GM18502 (cell line): ENCODE measurements around the gene OSBP2.

Experiments
- ATAC-seq: cut with Tn5 transposase; IDR thresholded peaks from one replicate; pipeline ENCODE4 v1.9.1; 2021; ENCODE audit warnings: mild to moderate bottlenecking; ENCODE audit not compliant: unreplicated experiment, poor library complexity

Gene OSBP2

GRCh38 chr22:30875481-30876215 lies 181.0 kb downstream of the OSBP2 start:
- ATAC-seq = no peak

GRCh38 chr22:30876221-30876751 lies 181.6 kb downstream of the OSBP2 start:
- ATAC-seq = no peak

GRCh38 chr22:30876915-30877553 lies 182.4 kb downstream of the OSBP2 start:
- ATAC-seq = no peak

DNA sequence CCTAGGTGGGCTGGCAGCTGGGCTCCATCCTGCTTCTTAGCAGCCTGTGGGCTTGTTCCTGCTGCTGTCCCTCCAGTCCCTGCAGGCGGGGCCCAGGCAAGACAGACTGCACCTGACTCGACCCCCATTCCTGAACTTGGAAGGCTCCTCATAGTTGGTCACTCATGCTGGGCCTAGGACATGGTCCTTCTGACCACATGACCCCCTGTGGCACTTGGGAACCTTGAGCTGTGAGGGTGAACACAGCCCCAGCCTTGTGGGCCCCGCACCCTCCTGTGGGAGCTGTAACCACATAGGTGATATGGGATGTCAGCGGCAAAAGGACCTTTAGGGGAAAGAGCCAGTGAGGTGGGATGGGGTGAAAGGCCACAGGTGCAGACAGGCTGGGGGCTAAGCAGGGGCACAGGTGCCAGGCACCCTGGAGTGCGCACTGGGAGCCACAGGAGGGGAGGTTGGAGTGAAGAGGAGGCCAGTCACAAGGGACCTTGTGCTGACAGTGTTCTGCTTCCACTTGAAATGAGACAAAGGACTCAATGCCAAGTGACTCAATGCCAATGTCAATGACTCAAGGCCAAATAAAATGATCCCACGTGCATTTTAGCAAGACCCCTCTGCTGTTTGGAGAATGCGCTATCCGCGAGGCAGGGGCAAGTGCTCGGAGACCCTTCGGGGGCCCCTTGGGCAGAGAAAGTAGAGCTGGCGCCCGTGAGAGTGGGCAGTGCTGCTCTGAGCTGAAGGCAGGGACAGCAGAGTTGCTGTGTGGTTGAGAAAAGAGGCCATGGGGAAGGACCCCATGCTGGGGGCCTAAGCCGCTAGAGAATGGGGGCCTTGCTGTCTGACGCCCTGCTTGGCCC lies 183.2 kb downstream of the OSBP2 start:
- ATAC-seq = no peak

- ATAC-seq = no peak
These were observed 184.1 kb downstream of the OSBP2 start for GRCh38 chr22:30878516-30879414.

DNA sequence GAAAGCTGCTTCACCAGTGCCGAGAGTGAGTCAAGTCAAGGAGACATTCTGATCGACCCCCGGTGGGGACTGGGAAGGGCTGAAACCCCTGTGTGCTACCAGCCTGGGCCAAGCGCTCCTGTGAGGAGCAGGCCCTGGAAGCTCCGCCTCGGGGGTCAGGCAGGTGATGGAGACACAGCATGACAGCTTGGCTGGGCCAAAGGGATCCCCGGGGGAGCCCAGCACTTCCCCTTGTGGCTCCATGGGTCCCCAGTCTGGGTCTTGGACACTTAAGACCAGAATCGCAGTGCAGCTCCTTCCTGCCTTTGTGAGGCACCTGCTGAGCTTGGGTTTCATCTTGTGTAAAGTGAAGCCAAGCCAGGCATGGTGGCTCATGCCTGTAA lies 184.7 kb downstream of the OSBP2 start:
- ATAC-seq = no peak

DNA sequence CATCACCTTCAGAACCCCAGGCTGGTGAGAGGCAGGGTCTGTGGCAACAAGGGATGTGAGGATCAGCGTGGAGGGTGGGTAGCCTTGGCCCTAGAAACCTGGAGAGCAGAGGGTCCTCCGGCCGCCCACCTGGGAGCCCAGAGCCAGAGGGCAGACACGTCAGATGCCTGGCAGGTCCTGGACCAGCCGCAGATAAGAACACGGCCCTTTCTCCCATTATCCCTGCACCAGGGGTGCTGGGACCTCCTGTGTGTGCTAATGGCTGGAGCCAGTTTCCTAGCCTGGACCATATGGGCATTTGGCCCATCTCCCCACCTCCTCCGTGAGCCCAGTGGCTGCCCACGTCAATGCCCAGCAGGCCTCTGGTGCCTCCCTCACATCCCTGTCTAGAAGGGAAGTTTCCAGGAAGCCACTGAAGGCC lies 185.5 kb downstream of the OSBP2 start:
- no peak for ATAC-seq

DNA sequence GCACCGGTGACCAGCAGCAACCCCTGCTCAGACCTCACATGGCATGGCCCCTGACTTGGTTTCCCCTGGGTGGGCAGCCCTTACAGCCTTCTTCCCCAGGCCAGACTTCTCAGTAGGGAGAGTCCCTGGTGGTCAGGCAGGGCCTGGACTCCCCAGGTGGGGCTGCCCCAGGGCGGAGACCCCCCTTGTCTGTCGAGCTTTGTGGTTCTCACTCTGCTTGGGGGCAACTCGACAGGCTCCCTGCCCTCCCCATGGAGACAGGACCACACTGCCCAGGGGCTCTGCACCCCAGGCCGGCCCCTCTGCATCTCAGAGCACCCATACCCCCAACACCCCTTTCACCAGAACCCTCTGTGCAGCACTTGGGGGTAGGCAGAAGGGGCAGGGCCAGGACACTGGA lies 186.2 kb downstream of the OSBP2 start:
- no peak for ATAC-seq

DNA sequence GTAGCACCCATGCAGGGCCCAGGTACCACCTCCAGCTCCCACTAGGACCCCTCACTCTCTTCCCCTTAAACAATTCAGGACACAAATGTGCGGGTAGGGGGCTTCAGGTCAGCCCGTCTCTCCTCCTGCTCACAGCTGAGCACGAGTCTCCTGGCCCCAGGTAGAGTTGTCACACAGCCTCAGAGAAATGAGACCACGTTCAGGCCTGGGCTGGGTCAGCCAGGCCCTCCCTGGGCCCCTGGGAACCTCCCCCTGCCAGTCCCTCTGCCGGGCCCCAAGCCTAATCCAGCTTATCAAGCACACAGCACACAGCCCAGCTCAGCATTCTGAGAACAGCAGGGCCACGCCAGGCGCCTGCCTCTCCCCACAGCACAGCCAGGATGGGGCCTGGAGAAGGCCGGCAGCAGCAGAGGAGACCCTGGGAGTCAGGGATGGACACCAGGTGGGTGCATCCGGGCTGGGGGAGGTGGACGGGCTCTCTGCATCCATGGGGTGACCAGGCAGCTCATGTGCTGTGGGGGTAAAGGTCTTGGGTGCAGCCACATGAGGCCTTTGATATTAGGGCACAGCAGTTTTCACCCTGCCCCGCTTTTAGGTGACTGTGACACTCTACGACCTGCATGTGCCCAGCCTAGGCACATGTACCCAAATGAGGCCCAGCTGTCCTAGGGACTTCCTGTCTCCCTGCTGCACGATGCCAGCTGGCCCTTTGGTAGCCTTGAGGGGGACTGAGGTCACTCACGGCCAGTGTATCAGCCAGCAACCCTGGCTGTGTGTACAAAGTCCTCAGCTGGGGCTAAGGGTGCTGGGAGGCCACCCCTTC lies 186.9 kb downstream of the OSBP2 start:
- no peak for ATAC-seq

GRCh38 chr22:30882184-30882717 lies 187.6 kb downstream of the OSBP2 start:
- ATAC-seq = no peak

GRCh38 chr22:30882974-30883533 lies 188.4 kb downstream of the OSBP2 start:
- no peak for ATAC-seq

DNA sequence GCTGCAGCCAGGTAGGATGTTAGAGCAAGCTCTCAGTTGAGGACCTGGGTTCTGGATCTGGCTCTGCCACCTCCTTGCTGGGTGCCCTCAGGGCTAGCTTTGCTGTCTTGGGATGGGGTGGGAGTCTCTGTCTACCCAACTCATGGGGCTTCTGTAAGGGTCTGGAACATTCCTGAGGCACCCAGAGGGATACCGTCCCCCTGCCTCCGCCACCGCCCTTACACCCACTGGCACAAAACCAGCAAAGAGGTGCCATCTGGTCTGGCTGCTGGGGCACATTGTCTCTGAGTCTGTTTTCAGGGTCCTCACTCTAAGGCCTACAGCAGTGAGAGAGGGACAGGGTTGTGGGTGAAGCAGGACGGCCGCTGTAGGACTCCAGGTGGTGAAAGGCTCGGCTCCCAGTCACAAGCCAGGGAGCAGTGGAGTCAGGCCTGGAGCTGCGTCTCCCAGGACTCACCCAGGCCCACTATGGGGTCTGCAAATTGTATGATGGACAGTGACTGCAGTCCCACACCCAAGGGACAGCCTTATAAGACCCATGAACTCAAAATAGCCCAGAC lies 189.0 kb downstream of the OSBP2 start:
- ATAC-seq = no peak

DNA sequence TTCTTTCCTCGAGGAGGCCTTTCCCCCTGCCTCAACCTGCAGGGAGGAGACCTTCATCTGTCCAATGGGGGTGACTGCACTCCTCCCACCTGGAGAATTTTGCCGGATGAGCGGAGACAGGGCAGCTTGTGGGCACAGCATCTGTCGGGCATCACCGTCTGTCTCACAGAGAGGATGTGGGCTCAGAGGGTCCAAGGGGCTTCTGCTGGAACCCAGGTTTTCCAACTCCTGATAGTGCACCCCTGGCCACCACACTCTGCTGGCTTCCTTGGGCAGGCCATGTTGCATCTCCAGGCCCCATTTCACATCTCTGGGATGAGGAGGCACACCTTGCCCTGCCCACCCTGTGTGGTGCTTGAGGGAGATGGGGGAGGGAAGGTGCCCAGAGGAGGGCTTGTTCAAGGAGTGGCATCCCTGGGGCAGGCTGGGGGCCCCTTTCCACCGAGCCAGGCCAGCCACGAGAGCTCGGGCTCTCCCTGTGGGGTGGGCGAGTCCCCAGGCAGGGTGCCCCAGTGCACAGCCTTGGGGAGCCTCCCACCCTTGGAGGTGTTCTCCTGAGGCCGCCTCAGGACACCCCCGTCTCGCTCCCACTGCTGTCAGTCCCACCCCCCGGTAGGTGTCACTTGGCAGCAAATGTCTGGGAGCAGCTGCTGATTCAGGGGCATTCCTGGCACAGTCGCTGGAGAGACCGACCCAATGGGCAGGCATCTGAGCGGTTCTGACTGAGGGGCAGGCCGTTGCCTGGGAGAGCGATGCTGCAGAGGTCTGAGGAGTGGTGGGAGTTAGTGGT lies 189.7 kb downstream of the OSBP2 start:
- no peak for ATAC-seq

DNA sequence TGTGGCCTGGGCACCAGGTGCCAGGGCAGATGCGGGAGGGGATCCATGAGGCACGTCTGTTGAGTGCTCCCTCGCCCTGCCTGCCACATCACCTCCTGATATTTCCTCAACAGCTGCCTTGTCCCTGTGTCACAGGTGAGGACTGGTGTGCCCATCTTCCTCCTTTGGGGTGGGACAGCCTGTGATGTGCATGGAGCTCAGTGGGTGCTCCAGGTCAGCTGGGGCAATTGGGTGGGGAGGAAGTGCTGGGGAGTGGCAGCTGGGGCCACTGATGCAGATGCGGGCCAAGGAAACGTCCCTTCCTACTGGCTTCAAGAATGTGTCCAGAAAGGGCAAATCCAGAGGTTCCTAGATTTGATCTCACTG lies 190.3 kb downstream of the OSBP2 start:
- no peak for ATAC-seq

DNA sequence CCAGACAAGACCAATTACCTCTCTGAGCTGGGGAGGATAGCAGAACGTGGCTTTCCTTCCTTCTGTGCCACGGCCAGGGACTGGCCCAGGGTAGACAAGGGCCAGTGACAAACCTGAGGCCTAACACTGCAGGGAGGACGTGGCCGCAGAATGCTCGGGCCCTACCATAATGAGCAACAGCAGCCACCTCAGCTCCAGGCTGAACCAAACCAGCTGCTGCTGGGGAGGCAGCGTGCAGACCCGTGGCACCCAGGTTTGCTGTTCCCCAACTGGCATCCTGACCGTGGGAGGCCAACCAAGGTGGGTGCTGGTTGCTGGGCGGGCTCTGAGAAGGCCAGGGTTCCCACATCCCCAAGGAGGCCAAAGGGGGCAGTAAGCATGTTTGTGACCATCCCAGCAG lies 190.9 kb downstream of the OSBP2 start:
- no peak for ATAC-seq

GRCh38 chr22:30887453-30887852 lies 192.8 kb downstream of the OSBP2 start:
- no peak for ATAC-seq

DNA sequence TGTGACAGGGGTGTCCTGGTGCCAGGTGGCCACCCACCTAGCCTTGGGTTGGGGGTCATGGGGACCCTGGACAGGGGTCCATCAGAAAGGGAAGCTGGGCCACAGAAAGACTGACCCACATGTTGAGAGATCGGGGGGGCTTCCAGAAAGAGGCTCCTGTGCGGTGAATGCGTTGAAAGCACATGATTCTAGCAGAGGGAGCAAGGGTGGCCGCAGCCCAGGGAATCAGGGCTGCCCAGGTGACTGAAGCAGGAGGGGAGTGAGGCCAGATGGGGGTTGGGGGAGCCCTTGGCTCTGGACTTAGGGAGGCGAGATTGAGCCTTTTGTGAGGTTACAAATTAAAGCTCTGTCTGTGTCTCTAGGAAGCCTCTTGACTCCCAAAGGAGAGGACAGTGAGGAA lies 193.2 kb downstream of the OSBP2 start:
- ATAC-seq = no peak
